NCI-H2227 treated with DMSO at 0.1 percent for 48 hours (cell line): ENCODE measurements around the gene PROSER2.

Experiments
- DNase-seq: peaks from one replicate; lab custom pipeline; 2025; lab: John Stamatoyannopoulos, UW

Gene PROSER2

DNA sequence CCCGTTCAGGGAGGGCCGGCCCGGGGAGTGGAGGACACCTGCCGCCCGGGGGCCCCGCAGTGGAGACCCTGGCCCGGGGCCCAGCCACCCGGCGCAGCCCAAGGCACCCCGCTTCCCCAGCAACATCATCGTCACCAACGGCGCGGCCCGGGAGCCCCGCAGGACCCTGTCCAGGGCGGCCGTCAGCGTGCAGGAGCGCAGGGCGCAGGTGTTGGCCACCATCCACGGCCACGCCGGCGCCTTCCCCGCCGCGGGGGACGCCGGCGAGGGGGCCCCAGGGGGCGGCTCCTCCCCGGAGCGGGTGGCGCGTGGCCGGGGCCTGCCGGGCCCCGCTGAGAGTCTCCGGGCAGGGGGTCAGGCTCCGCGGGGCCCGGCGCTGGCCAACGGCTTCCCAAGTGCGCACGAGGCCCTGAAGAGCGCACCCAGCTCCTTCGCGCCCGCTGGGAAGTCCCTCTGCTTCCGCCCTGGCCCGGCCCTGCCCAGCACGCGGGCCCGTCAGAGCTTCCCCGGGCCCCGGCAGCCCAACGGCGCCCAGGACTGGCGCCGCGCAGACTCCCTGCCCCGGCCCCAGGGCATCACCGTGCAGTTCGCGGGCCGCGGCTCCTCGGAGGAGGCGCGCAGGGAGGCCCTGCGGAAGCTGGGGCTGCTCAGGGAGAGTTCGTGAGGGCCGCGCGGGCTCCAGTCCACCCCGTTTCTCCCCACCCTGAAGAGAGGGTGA is 46.7 kb downstream of the PROSER2 start:
- DNase-seq = no peak

DNA sequence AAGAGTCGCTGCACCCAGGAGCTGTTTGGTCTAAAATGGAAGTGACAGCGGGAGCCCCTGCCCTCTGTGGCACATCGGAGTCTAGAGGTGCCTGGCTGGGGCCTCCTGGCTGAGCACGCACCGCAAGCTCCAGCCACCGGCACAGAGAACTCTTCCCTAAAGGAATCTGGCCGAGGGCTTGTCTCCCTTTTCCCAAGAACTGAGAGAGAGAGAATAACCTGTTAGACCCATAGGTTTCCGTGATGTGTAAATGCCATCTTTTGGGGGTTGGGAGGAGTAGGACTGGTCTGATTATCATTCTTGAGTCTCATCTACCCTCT is 47.3 kb downstream of the PROSER2 start:
- DNase-seq = no peak

- DNase-seq = no peak
Measured at GRCh38 chr10:11870900-11871400, 47.8 kb downstream of the PROSER2 start.

- DNase-seq = no peak
Measured at GRCh38 chr10:11871466-11871865, 48.3 kb downstream of the PROSER2 start.

- peak; percentile 43 for DNase-seq
Measured at GRCh38 chr10:11874568-11875493, 51.7 kb downstream of the PROSER2 start.

- no peak for DNase-seq
Measured at GRCh38 chr10:11875494-11876281, 52.5 kb downstream of the PROSER2 start.

GRCh38 chr10:11876324-11876723 is 53.2 kb downstream of the PROSER2 start:
- no peak for DNase-seq

- no peak for DNase-seq
Measured at GRCh38 chr10:11876805-11877590, 53.8 kb downstream of the PROSER2 start.

DNA sequence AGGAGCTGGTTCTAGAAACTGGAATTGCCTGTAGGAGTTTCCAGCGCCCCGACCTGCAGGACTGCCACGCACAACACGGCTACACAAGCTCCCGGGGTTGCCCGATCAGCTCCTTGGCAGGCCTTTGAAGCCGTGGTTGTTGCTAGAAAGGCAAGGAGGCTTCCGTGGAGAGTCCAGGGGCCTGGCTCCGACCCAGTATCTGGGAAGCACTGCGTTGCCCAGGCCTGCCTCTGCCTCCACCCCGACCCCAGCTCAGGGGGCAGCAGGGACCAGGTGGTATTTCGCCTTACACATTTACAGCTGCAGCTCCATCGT is 54.4 kb downstream of the PROSER2 start:
- no peak for DNase-seq

DNA sequence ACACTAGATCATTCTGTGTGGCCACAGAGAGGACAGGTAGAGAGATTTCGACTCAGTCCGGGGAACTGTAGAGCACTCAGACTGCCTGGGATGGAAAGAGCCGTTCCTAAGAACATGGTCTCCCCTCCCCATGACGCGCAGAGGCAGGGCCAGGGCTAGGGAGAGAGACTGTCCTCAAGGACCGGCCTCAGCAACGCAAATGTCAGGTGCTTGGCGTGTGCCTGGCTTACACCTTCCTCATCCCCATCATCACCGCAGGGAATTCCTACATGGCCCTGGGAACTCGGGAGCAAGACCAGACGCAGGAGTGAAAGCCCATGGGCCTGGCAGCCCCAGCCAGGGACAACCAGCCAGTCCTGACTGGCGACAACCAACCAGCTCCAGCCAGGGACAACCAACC is 55.6 kb downstream of the PROSER2 start:
- DNase-seq = no peak

- DNase-seq = no peak
Measured at GRCh38 chr10:11879387-11880094, 56.4 kb downstream of the PROSER2 start.

- no peak for DNase-seq
Measured at GRCh38 chr10:11880151-11881029, 57.2 kb downstream of the PROSER2 start.

- no peak for DNase-seq
Measured at GRCh38 chr10:11881030-11881476, 57.9 kb downstream of the PROSER2 start.

DNA sequence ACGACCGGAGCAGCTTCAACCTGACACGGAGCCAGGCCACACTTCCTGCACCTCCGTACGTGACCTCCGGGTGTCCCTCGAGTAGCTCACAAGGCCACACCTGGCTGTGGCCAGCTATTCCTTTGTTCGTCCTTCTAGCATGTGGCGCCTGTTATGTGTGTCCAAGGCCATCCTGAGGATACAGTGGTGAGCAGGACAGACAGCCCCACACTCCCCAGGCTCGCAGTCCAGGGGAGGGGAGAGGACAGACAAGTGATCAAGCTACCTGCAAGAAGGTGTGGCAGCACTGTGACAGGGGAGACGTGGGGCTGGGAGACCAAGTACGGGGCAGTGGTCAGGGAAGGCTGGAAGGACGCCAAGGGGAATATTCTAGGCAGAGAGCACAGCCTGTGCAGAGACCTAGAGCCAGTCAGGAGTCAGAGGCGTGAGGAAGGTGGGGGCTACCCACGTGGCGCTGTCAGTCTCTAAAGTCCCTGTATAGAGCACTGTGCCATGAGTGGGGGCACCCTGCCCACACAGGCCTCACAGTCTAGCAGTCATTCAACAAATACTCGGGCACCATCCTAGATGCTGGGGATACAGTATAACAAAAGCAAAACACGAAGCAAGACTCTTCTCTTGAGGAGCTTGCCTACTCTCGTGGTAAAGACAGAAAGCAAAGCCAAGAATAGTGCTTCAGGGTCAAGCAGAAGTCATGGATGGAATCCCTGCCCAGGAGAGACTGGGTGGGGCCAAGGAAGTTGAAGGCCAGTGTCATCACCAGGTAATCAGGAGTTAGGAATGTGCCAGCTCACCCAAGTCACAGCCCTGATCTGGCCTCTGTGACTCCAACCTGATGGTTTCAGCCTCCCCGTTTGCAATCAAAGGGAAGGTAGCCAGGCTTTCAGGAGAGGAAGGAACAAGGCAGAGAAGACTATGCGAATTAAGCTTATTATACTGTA is 58.6 kb downstream of the PROSER2 start:
- no peak for DNase-seq

DNA sequence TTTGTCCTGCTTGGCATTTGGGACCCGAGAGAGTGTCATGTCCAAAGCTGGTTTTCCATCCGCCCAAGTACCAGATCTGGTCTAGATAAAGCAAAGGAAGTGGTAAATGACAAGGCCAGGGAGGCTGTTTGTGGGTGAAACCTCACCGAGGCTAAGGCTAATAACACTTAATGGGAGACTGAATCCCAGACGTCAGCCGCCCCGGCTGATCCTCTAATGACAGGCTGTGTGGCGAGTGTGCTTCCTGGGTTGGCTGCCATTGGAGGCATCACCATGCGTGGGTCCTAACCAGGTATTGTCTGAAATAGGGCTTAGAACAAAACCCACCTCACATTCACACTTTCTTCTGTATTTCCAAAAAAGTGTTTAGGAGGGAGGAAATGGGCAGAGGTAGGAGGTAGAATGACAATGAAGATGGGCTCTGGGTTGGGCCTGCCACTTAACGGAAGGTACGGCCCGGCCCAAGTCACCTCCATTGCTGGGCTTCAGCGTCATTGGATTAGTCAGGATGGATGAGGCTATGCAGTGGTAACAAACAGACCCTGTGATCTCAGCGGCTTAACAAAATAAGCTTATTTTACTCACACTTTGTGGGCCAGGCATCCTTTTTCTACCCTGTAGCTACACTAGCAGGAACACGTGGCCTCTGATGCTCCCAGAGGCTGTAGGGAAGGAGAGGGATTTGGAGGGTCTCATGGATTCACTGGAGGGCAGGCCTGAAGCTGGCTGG is 59.7 kb downstream of the PROSER2 start:
- peak; percentile 5 for DNase-seq

DNA sequence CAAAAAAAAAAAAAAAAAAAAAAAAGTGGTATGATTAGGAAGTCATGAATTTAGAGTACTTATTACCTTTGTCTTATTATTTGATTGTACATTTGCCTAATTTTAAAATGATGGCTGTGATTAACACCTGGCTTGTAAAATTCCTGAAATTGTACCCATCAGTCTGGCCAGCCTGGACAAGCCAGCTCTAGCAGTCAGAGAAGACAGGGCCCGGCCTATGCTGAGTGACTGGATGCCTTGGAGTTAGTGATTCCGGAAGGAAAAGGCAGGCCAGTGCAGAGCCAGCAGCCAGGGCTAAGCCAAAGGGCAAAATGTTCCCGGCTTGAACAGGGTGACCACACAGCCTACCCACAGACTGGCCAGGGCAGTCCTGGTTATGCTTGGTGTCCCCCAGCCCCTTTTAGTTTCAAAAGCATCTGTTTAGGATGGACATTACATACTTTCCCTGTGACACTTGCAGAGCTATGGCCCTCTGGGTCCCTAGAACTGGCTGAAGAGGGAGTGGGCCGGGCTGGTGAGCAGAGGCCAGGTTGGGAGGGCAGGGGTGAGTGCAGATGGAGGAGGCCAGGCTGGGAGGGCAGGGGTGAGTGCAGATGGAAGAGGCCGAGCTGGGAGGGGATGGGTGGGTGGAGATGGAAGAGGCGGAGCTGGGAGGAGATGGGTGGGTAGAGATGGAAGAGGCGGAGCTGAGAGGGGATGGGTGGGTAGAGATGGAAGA is 61.7 kb downstream of the PROSER2 start:
- DNase-seq = no peak

GRCh38 chr10:11885437-11886137 is 62.4 kb downstream of the PROSER2 start:
- DNase-seq = no peak
